ENCODE measurements around the gene PPP1R36. TPM values are rescaled to one million over a fixed set of nuclear protein-coding genes. Genes with fewer than 3 reads are reported as not detected.

Gene PPP1R36
- total and polyA plus RNA-seq, 2 of the 4 experiments (the other 2 are of a cell fraction), result 0.15 to 0.54 TPM

GRCh38 chr14:64574371-64575107 lies 24.8 kb downstream of the PPP1R36 start:
- Histone ChIP-seq H3K4ac (ENCODE audit: low read depth, low read length) (no peak overlapping the region), H2BK5ac (ENCODE audit: low read depth, low read length, poor library complexity, severe bottlenecking) (no peak overlapping the region), H3K14ac (replicated peaks; ENCODE audit: low read depth, low read length) (no peak overlapping the region), H4K20me1 (ENCODE audit: insufficient read depth, low read length) (no peaks in the 10 kb centered on the region), H3K9ac (ENCODE audit: low read depth, low read length) (no peak overlapping the region), H3K4me1 (ENCODE audit: control insufficient read depth, insufficient read depth, low read length) (peaks cover 3% of the 10 kb centered on the region; the same call in 1 of the 2 replicates), H3K27me3 (ENCODE audit: control insufficient read depth, insufficient read depth, low read length) (no peaks in the 10 kb centered on the region), H3K27ac (ENCODE audit: insufficient read depth, low read length) (no peak overlapping the region), H2AFZ (replicated peaks; ENCODE audit: low read length, poor library complexity) (no peak overlapping the region), H4K5ac (ENCODE audit: low read depth, low read length) (no peak overlapping the region), H2BK120ac (ENCODE audit: low read depth, low read length) (no peak overlapping the region), H3K23ac (ENCODE audit: low read depth, low read length) (no peak overlapping the region), H2BK15ac (ENCODE audit: low read depth, low read length) (no peak overlapping the region), H3K4me3 (ENCODE audit: insufficient read depth, low read depth, low read length) (no peak overlapping the region), H4K91ac (ENCODE audit: insufficient read depth, low read depth, low read length) (no peak overlapping the region), H3K9me3 (ENCODE audit: control insufficient read depth, insufficient read depth, low read length) (no peaks in the 10 kb centered on the region), H3K9me1 (ENCODE audit: insufficient read depth, low read length) (no peaks in the 10 kb centered on the region; the same call in 1 of the 2 replicates), H3K56ac (ENCODE audit: extremely low read depth, insufficient read depth, low read length) (no peak overlapping the region), H3K79me1 (ENCODE audit: low read depth in 1 of 2, low read length in 2 of 2) (no peaks in the 10 kb centered on the region), H3K36me3 (ENCODE audit: control insufficient read depth, insufficient read depth, low read length) (no peaks in the 10 kb centered on the region), H4K8ac (ENCODE audit: low read depth in 2 of 2, low read length in 2 of 2) (no peak overlapping the region), H3K18ac (ENCODE audit: low read depth, low read length) (no peak overlapping the region), H2BK20ac (ENCODE audit: low read depth, low read length) (no peak overlapping the region), H2AK5ac (ENCODE audit: low read depth, low read length) (no peak overlapping the region), H2AK9ac (replicated peaks; ENCODE audit: low read depth, low read length, poor library complexity) (no peak overlapping the region), H3K4me2 (ENCODE audit: low read depth, low read length) (no peak overlapping the region)
- intact Hi-C loops (cut with micrococcal nuclease), result loop anchor here (5.0 kb wide), 1 partner anchor 38 kb away; no protein-coding TSS in a partner anchor
- DNase-seq (no peak), ATAC-seq (ENCODE audit: low read depth) (no peak)
- CTCF ChIA-PET, result interaction anchor here (0.7 to 1.3 kb wide), 2 partner anchors 8 to 12 kb away, joined by 4 read pairs; no protein-coding TSS in a partner anchor
- dilution Hi-C loops (cut with HindIII; ENCODE audit: low sequenced_read_pairs, unreplicated experiment), result no loop called here
- in situ Hi-C loops (cut with MboI; ENCODE audit: low sequenced_read_pairs), result no loop called here
- WGBS, 2 experiments (ENCODE audit: extremely low coverage in 2 of 2, insufficient read length in 1 of 2), result no CpG with 5 or more reads among the region's 6 CpGs
- POLR2A ChIA-PET (ENCODE audit: unreplicated experiment), result no interaction called here
- TF ChIP-seq ELK1 (IDR thresholded peaks at IDR 0.05; ENCODE audit: borderline replicate concordance, low read depth, low read length), result no peak
- BruUV-seq (replicated peaks), result no TSS peak
